Tibial nerve (tissue), 4 donors: ENCODE results near the gene MAGI1. TPM values are rescaled to one million over a fixed set of nuclear protein-coding genes. Genes with fewer than 3 reads are reported as not detected.

Experiments
- DNase-seq, 2 donors: peaks; one replicate each; pipeline ENCODE4 v3.0.0-alpha.2; 2019; ENCODE audit warnings: low spot score in 2 of 2
- H3K27ac ChIP-seq, 4 donors: fragments of 200-600 bp; sonication (generic) in 3 of 4; one replicate each; pipeline ENCODE4 v1.5.1; 2017 to 2019; ENCODE audit warnings: mild to moderate bottlenecking in 1 of 4
- H3K27me3 ChIP-seq, 2 donors: fragments of 200-600 bp; sonication (generic) in 1 of 2; one replicate each; pipeline versions ENCODE4 v1.5.1 to v1.6.0; 2017 to 2019
- H3K36me3 ChIP-seq, 3 donors: fragments of 200-600 bp; sonication (generic); one replicate each; pipeline ENCODE4 v1.5.1; 2018 to 2019
- H3K4me1 ChIP-seq, 4 donors: fragments of 200-600 bp; sonication (generic) in 3 of 4; one replicate each; pipeline ENCODE4 v1.5.1; 2017 to 2019
- H3K4me3 ChIP-seq, 4 donors: fragments of 200-600 bp; sonication (generic) in 3 of 4; one replicate each; pipeline ENCODE4 v1.5.1; 2017 to 2019; ENCODE audit warnings: mild to moderate bottlenecking in 1 of 4, moderate library complexity in 1 of 4
- H3K9me3 ChIP-seq, 4 donors: fragments of 200-600 bp; sonication (generic) in 3 of 4; one replicate each; pipeline ENCODE4 v1.5.1; 2017 to 2019
- CTCF ChIP-seq, 5 experiments: fragments of 200-600 bp in 3 of 5; fragments of 450-650 bp in 2 of 5; sonication (generic) in 3 of 5; IDR thresholded peaks; one replicate each; pipeline ENCODE4 v1.5.1; 2016 to 2019; ENCODE audit warnings: antibody characterized with exemption in 5 of 5, mild to moderate bottlenecking in 3 of 5, moderate library complexity in 2 of 5
- EP300 ChIP-seq, 2 donors: sonication (generic); formaldehyde crosslinking; IDR thresholded peaks; one replicate each; pipeline ENCODE4 v1.6.1; 2017; ENCODE audit warnings: antibody characterized with exemption in 2 of 2, mild to moderate bottlenecking in 1 of 2
- POLR2A ChIP-seq, 2 donors: fragments of 450-650 bp; IDR thresholded peaks; one replicate each; pipeline ENCODE4 v1.6.1; 2017; ENCODE audit warnings: antibody characterized with exemption in 2 of 2, mild to moderate bottlenecking in 2 of 2, moderate library complexity in 2 of 2
- WGBS, 2 donors: methylation state at CpG; one replicate each; pipeline ENCODE4 v1.1.5; 2018; 5-methylcytosine and 5-hydroxymethylcytosine counted together
- total RNA-seq, 4 donors: library from RNA; depleted of rRNA; stranded (reverse); fragments of >200 nt; gene quantifications; one replicate each; pipeline ENCODE4 v1.1.0, GENCODE V29; 2016

MAGI1 gene
- total RNA-seq, 4 donors from 2014 or later: 30.6 to 52.8 (median 36.1) TPM

- DNase-seq: no peak
- Histone ChIP-seq H3K9me3 (no peaks in the 10 kb centered on the region), H3K27me3 (no peaks in the 10 kb centered on the region), H3K4me3 (no peak overlapping the region), H3K4me1 (peaks cover 0 to 4% (median 0%) of the 10 kb centered on the region in 4 donors), H3K27ac (no peak overlapping the region), H3K36me3 (no peaks in the 10 kb centered on the region)
- TF ChIP-seq POLR2A (IDR thresholded peaks at IDR 0.05) (no peak), CTCF (IDR thresholded peaks at IDR 0.05) (no peak), EP300 (IDR thresholded peaks at IDR 0.05) (no peak)
- WGBS, 2 donors: 83 to 85% methylated on average over 10 of the region's 10 CpGs
These were observed 27.7 kb downstream of the MAGI1 start for GRCh38 chr3:66010739-66011655.

GRCh38 chr3:66010348-66010738 lies 28.4 kb downstream of the MAGI1 start:
- H3K9me3 ChIP-seq: no peaks in the 10 kb centered on the region
- H3K27me3 ChIP-seq: no peaks in the 10 kb centered on the region
- no peak for DNase-seq
- WGBS, 2 donors: 80 to 92% methylated on average over 4 of the region's 4 CpGs
- no peak overlapping the region for H3K4me3 ChIP-seq
- H3K27ac ChIP-seq: no peak overlapping the region
- H3K36me3 ChIP-seq: no peaks in the 10 kb centered on the region
- no peak for TF ChIP-seq EP300 (IDR thresholded peaks at IDR 0.05)
- TF ChIP-seq CTCF (IDR thresholded peaks at IDR 0.05): no peak
- TF ChIP-seq POLR2A (IDR thresholded peaks at IDR 0.05): no peak
- peaks cover 0 to 4% (median 0%) of the 10 kb centered on the region in 4 donors for H3K4me1 ChIP-seq

GRCh38 chr3:66004244-66004643 lies 34.5 kb downstream of the MAGI1 start:
- H3K27me3 ChIP-seq: no peaks in the 10 kb centered on the region
- H3K4me3 ChIP-seq: no peak overlapping the region
- H3K4me1 ChIP-seq: no peaks in the 10 kb centered on the region
- no peaks in the 10 kb centered on the region for H3K9me3 ChIP-seq
- H3K27ac ChIP-seq: no peak overlapping the region
- DNase-seq: no peak
- TF ChIP-seq EP300 (IDR thresholded peaks at IDR 0.05) (no peak), POLR2A (IDR thresholded peaks at IDR 0.05) (no peak), CTCF (IDR thresholded peaks at IDR 0.05) (no peak)
- no peaks in the 10 kb centered on the region for H3K36me3 ChIP-seq
- WGBS, 2 donors: 70 to 77% methylated on average over 7 of the region's 7 CpGs

GRCh38 chr3:66001626-66002025 lies 37.1 kb downstream of the MAGI1 start:
- no peaks in the 10 kb centered on the region for H3K9me3 ChIP-seq
- 80 to 83% methylated on average over 3 of the region's 3 CpGs for WGBS, 2 donors
- H3K27ac ChIP-seq: no peak overlapping the region
- H3K4me3 ChIP-seq: no peak overlapping the region
- no peaks in the 10 kb centered on the region for H3K27me3 ChIP-seq
- no peak for DNase-seq
- H3K36me3 ChIP-seq: no peaks in the 10 kb centered on the region
- H3K4me1 ChIP-seq: no peaks in the 10 kb centered on the region
- no peak for TF ChIP-seq EP300 (IDR thresholded peaks at IDR 0.05)
- no peak for TF ChIP-seq CTCF (IDR thresholded peaks at IDR 0.05)
- TF ChIP-seq POLR2A (IDR thresholded peaks at IDR 0.05): no peak

- TF ChIP-seq CTCF (IDR thresholded peaks at IDR 0.05): no peak
- Histone ChIP-seq H3K9me3 (no peaks in the 10 kb centered on the region), H3K4me1 (no peaks in the 10 kb centered on the region), H3K27ac (no peak overlapping the region), H3K4me3 (no peak overlapping the region), H3K36me3 (no peaks in the 10 kb centered on the region), H3K27me3 (no peaks in the 10 kb centered on the region)
- DNase-seq: no peak
These were observed 38.2 kb downstream of the MAGI1 start for GRCh38 chr3:66000506-66000905.
